ENCODE measurements around the gene CSK. TPM values are rescaled to one million over a fixed set of nuclear protein-coding genes. Genes with fewer than 3 reads are reported as not detected.

Gene CSK
- total and polyA plus RNA-seq, 2 of the 8 experiments (the other 6 are each of a cell fraction or from before 2014, with no cell fraction given) = 13.7 to 50.2 TPM

DNA sequence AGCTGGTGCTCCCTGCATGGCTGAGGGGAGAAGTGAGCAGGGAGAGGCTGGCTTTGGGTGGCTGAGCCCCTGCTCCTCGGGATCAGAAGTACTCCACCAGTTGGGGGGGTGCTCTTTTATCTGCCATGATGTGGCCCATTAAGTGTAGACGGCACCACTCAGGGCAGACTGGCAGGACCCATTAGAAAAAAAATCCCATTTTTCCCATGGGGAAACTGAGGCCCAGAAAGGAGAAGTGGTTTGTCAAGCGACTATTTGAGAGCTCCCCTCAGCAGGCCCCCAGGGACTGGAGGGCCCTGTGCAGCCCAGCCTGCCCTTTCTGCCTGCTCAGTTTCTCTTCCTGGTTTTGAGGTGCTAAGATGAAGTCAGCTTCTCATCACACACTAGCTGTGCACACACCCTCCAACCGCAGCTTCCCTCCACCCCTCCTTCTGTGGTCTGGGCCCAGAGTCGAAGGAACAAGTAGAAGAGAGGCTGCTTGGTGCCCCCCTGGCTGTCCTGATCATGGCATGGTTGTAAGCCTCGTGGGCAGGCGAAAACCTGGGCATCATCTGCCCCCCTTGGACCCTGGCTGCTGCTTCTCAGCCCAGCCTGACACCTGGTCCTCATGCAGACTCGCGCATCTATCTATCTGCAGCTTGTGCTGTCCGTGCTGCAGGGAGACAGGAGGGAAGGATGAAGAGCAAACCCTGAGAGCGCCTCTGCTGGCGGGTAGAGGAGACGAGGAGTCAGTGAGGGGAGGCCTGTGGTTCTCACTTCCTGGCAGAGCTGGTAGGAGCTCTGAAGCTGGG is 5.6 kb downstream of the CSK start:
- no peak overlapping the region for H3K23ac ChIP-seq (ENCODE audit: insufficient read length)
- no peak overlapping the region for H3K27ac ChIP-seq (ENCODE audit: low read depth, low read length)
- FAIRE-seq (no peak), DNase-seq (ENCODE audit: low read depth in 1 of 2, low spot score in 2 of 2) (peak in 1 of 2 experiments; percentile 71)
- H4K8ac ChIP-seq (ENCODE audit: extremely low read depth, insufficient read depth, low read length) = no peak overlapping the region
- no peak overlapping the region for H3K14ac ChIP-seq (ENCODE audit: insufficient read length)
- H3K27me3 ChIP-seq (replicated peaks in 1 of 4; ENCODE audit: control insufficient read depth in 3 of 4, extremely low read depth in 1 of 4, insufficient read depth in 3 of 4, low read length in 3 of 4) = no peaks in the 10 kb centered on the region
- peaks cover 0 to 13% of the 10 kb centered on the region in 2 experiments; a peak in 1 of 4 replicates for H3K79me2 ChIP-seq (ENCODE audit: control insufficient read depth in 1 of 2, insufficient read depth in 2 of 2, low read length in 2 of 2)
- H2BK12ac ChIP-seq (ENCODE audit: low read depth, low read length) = no peak overlapping the region
- POLR2A ChIA-PET (ENCODE audit: partially characterized antibody) = interaction anchor here (0.6 to 4.5 kb wide), 10 partner anchors 10 to 109 kb away, joined by 3 to 20 read pairs (median 4); no protein-coding TSS in a partner anchor
- no peak overlapping the region for H2BK15ac ChIP-seq (ENCODE audit: low read length)
- H2BK5ac ChIP-seq (ENCODE audit: low read depth, low read length) = no peak overlapping the region
- H3K4me2 ChIP-seq (ENCODE audit: insufficient read depth in 1 of 2, low read depth in 2 of 2, low read length in 2 of 2) = no peak overlapping the region
- H3K9me3 ChIP-seq (ENCODE audit: insufficient read depth in 2 of 2, low read depth in 1 of 2, low read length in 1 of 2) = no peaks in the 10 kb centered on the region
- no peak overlapping the region for H2BK20ac ChIP-seq (ENCODE audit: low read length)
- H3K4ac ChIP-seq (replicated peaks; ENCODE audit: insufficient read length, low read depth, low read length) = no peak overlapping the region
- 44% methylated on average over 13 of the region's 13 CpGs; no CpG with 5 or more reads in 1 of the 2 experiments for WGBS, 2 experiments (ENCODE audit: extremely low coverage in 1 of 2, insufficient coverage in 1 of 2, insufficient read length in 1 of 2, insufficient replicate concordance in 2 of 2, low coverage in 1 of 2, low lambda C conversion rate in 2 of 2, missing lambda C conversion rate in 1 of 2)
- H3K4me3 ChIP-seq (ENCODE audit: extremely low read depth in 1 of 4, insufficient read depth in 2 of 4, low read depth in 3 of 4, low read length in 4 of 4) = no peak overlapping the region
- H3K18ac ChIP-seq (ENCODE audit: extremely low read depth, low read length) = no peak overlapping the region
- H3K23me2 ChIP-seq (ENCODE audit: low read depth, low read length) = peaks cover 5% of the 10 kb centered on the region
- no peak overlapping the region for H2AK5ac ChIP-seq (ENCODE audit: low read depth, low read length)
- no peak overlapping the region for H4K91ac ChIP-seq (replicated peaks; ENCODE audit: insufficient read length, low read length)
- no peak overlapping the region for H3K56ac ChIP-seq (replicated peaks; ENCODE audit: insufficient read length, low read depth, low read length)
- CTCF ChIA-PET (ENCODE audit: partially characterized antibody) = interaction anchor here (0.6 to 53.7 kb wide), 29 partner anchors 9 to 307 kb away, joined by 3 to 1439 read pairs (median 6); partner anchors contain the start of genes CLK3, CPLX3, CSK and CYP1A1
- peaks cover 30% of the 10 kb centered on the region for H3K79me1 ChIP-seq (ENCODE audit: low read depth, low read length)
- no peak overlapping the region for H4K5ac ChIP-seq (ENCODE audit: insufficient read length, low read depth, low read length)
- peaks cover 4 to 34% (median 22%) of the 10 kb centered on the region in 4 experiments for H3K4me1 ChIP-seq (replicated peaks in 1 of 4; ENCODE audit: control insufficient read depth in 3 of 4, insufficient read depth in 4 of 4, low read length in 3 of 4)
- H2BK120ac ChIP-seq (replicated peaks; ENCODE audit: low read depth, low read length) = no peak overlapping the region
- H4K20me1 ChIP-seq (replicated peaks in 1 of 2; ENCODE audit: control insufficient read depth in 1 of 2, insufficient read depth in 2 of 2, low read length in 2 of 2) = peaks cover 25 to 51% of the 10 kb centered on the region in 2 experiments
- H2AFZ ChIP-seq (ENCODE audit: low read length) = no peak overlapping the region
- H3K9ac ChIP-seq (replicated peaks in 1 of 4; ENCODE audit: extremely low read depth in 1 of 4, low read depth in 3 of 4, low read length in 3 of 4) = no peak overlapping the region
- H3K36me3 ChIP-seq (ENCODE audit: control insufficient read depth in 2 of 4, insufficient read depth in 4 of 4, low read length in 3 of 4) = no peaks in the 10 kb centered on the region
- peak in 1 of 2 experiments; percentile 53; a peak in 1 of 4 replicates for TF ChIP-seq SIN3A (conservative IDR thresholded peaks at IDR 0.05 in 1 of 2, IDR thresholded peaks at IDR 0.05 in 1 of 2; ENCODE audit: low read depth in 1 of 2, low read length in 2 of 2)
- TF ChIP-seq SAP30 (IDR thresholded peaks at IDR 0.05; ENCODE audit: insufficient read depth, insufficient replicate concordance, low read length) = no peak
- TF ChIP-seq RAD21 (IDR thresholded peaks at IDR 0.05 in 1 of 2, conservative IDR thresholded peaks at IDR 0.05 in 1 of 2; ENCODE audit: low read depth in 2 of 2, low read length in 2 of 2) = peak; percentile 11 to 47; a peak in 2 of 4 replicates
- TF ChIP-seq GABPA (IDR thresholded peaks at IDR 0.05; ENCODE audit: borderline replicate concordance, insufficient read depth, low read length) = peak; percentile 64; the same call in 1 of the 2 replicates
- 0 out of 2 replicates have a peak, but pooled peaks have one; percentile 25 for TF ChIP-seq CREB1 (IDR thresholded peaks at IDR 0.05)
- TF ChIP-seq, protein P1, sequence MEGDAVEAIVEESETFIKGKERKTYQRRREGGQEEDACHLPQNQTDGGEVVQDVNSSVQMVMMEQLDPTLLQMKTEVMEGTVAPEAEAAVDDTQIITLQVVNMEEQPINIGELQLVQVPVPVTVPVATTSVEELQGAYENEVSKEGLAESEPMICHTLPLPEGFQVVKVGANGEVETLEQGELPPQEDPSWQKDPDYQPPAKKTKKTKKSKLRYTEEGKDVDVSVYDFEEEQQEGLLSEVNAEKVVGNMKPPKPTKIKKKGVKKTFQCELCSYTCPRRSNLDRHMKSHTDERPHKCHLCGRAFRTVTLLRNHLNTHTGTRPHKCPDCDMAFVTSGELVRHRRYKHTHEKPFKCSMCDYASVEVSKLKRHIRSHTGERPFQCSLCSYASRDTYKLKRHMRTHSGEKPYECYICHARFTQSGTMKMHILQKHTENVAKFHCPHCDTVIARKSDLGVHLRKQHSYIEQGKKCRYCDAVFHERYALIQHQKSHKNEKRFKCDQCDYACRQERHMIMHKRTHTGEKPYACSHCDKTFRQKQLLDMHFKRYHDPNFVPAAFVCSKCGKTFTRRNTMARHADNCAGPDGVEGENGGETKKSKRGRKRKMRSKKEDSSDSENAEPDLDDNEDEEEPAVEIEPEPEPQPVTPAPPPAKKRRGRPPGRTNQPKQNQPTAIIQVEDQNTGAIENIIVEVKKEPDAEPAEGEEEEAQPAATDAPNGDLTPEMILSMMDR (IDR thresholded peaks at IDR 0.05; ENCODE audit: control extremely low read depth in 1 of 3, insufficient read depth in 1 of 3, low read depth in 1 of 3, low read length in 3 of 3) = peak; percentile 79 to 95 (median 88)
- no peak for TF ChIP-seq SUZ12 (IDR thresholded peaks at IDR 0.05; ENCODE audit: low read length)
